Liver (tissue), 3 donors: ENCODE measurements around the gene ACACB.

Experiments used
- HNF4A ChIP-seq, 2 donors: conservative IDR thresholded peaks; 2 replicates each; pipeline ENCODE4 v1.6.1; 2016; ENCODE audit warnings: antibody characterized with exemption in 2 of 2, mild to moderate bottlenecking in 2 of 2
- JUND ChIP-seq, 2 donors: IDR thresholded peaks; 2 replicates each; pipeline ENCODE4 v1.6.1; 2016; ENCODE audit warnings: antibody characterized with exemption in 2 of 2
- MAX ChIP-seq: IDR thresholded peaks from 2 replicates; pipeline ENCODE4 v1.6.1; 2016; ENCODE audit warnings: antibody characterized with exemption
- SP1 ChIP-seq: IDR thresholded peaks from 2 replicates; pipeline ENCODE4 v1.6.1; 2018; ENCODE audit warnings: antibody characterized with exemption, mild to moderate bottlenecking
- TAF1 ChIP-seq: conservative IDR thresholded peaks from 2 replicates; pipeline ENCODE4 v1.6.1; 2016; ENCODE audit warnings: antibody characterized with exemption, mild to moderate bottlenecking
- YY1 ChIP-seq: IDR thresholded peaks from 2 replicates; pipeline ENCODE4 v1.6.1; 2016; ENCODE audit warnings: antibody characterized with exemption, mild to moderate bottlenecking
- ZBTB33 ChIP-seq: IDR thresholded peaks from 2 replicates; pipeline ENCODE4 v1.6.1; 2016; ENCODE audit warnings: antibody characterized with exemption
- TF ChIP-seq, protein P1 (sequence below): fragments of 150-350 bp; IDR thresholded peaks from 2 replicates; pipeline ENCODE4 v1.5.1; 2017; ENCODE audit warnings: improper control_type of control experiment, low read depth, low read length; ENCODE audit not compliant: missing input control
- TF ChIP-seq, protein P2 (sequence below): IDR thresholded peaks from 2 replicates; pipeline ENCODE4 v1.6.1; 2016; ENCODE audit warnings: antibody characterized with exemption, mild to moderate bottlenecking
- TF ChIP-seq, protein P3 (sequence below): IDR thresholded peaks from 2 replicates; pipeline ENCODE4 v1.6.1; 2016; ENCODE audit warnings: antibody characterized with exemption
- donor health status: healthy.
- donor health status: healthy.

- TF ChIP-seq MAX: no peak
- TF ChIP-seq JUND (IDR thresholded peaks at IDR 0.05): no peak
- TF ChIP-seq, protein P1, sequence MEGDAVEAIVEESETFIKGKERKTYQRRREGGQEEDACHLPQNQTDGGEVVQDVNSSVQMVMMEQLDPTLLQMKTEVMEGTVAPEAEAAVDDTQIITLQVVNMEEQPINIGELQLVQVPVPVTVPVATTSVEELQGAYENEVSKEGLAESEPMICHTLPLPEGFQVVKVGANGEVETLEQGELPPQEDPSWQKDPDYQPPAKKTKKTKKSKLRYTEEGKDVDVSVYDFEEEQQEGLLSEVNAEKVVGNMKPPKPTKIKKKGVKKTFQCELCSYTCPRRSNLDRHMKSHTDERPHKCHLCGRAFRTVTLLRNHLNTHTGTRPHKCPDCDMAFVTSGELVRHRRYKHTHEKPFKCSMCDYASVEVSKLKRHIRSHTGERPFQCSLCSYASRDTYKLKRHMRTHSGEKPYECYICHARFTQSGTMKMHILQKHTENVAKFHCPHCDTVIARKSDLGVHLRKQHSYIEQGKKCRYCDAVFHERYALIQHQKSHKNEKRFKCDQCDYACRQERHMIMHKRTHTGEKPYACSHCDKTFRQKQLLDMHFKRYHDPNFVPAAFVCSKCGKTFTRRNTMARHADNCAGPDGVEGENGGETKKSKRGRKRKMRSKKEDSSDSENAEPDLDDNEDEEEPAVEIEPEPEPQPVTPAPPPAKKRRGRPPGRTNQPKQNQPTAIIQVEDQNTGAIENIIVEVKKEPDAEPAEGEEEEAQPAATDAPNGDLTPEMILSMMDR: no peak
- no peak for TF ChIP-seq TAF1
- no peak for TF ChIP-seq HNF4A (conservative IDR thresholded peaks at IDR 0.05)
- TF ChIP-seq, protein P2, sequence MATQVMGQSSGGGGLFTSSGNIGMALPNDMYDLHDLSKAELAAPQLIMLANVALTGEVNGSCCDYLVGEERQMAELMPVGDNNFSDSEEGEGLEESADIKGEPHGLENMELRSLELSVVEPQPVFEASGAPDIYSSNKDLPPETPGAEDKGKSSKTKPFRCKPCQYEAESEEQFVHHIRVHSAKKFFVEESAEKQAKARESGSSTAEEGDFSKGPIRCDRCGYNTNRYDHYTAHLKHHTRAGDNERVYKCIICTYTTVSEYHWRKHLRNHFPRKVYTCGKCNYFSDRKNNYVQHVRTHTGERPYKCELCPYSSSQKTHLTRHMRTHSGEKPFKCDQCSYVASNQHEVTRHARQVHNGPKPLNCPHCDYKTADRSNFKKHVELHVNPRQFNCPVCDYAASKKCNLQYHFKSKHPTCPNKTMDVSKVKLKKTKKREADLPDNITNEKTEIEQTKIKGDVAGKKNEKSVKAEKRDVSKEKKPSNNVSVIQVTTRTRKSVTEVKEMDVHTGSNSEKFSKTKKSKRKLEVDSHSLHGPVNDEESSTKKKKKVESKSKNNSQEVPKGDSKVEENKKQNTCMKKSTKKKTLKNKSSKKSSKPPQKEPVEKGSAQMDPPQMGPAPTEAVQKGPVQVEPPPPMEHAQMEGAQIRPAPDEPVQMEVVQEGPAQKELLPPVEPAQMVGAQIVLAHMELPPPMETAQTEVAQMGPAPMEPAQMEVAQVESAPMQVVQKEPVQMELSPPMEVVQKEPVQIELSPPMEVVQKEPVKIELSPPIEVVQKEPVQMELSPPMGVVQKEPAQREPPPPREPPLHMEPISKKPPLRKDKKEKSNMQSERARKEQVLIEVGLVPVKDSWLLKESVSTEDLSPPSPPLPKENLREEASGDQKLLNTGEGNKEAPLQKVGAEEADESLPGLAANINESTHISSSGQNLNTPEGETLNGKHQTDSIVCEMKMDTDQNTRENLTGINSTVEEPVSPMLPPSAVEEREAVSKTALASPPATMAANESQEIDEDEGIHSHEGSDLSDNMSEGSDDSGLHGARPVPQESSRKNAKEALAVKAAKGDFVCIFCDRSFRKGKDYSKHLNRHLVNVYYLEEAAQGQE: no peak
- no peak for TF ChIP-seq ZBTB33
- no peak for TF ChIP-seq SP1
- no peak for TF ChIP-seq YY1
- TF ChIP-seq, protein P3, sequence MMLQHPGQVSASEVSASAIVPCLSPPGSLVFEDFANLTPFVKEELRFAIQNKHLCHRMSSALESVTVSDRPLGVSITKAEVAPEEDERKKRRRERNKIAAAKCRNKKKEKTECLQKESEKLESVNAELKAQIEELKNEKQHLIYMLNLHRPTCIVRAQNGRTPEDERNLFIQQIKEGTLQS: no peak
Measured at GRCh38 chr12:109289004-109289403, 172.6 kb downstream of the ACACB start.
